Measurements from ENCODE around the gene PHLDB3. TPM values are rescaled to one million over a fixed set of nuclear protein-coding genes. Genes with fewer than 3 reads are reported as not detected.

PHLDB3 gene
- total RNA-seq, 1 experiment from 2014 or later: 36.7 TPM

DNA sequence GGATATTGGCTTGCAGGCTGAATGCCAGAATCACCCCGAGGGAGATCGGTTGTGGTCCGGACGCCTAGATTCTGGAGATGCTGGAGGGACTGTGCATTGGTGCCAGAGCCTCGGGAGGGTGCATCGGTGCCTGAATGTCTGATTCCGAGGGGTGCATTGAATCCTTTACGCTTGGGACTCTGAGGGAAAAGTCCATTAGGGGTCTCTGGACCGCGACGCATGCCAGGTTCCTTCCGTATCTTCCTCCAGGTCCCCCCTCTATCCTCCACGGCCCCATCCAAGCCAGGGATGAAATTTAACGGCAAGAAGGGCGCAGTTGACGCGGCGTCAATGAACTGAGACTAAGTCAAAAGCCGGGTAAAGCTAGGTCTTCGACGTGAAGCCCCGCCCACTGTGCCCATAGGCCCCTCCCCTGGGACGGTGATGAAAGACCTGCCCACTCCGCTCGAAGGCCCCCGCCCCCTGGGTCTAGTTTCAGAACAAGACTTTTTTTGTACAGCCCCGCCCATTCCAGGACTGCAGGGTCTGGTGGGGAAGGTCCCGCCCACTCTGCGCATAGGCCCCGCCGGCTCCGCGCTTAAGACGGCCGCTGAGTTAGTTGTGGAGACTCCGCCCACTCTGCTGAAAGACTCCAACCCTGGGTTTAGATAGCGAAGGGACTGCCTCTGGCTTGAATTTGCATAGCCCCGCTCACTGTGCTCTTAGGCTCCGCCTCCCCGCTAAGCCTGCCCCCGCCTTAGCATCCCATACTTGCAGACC lies 29.2 kb upstream of the PHLDB3 start:
- intact Hi-C loops (cut with micrococcal nuclease; ENCODE audit: unreplicated experiment): loop anchor here (5.0 kb wide), 1 partner anchor 264 kb away; no protein-coding TSS in a partner anchor
- TF ChIP-seq, protein P1, sequence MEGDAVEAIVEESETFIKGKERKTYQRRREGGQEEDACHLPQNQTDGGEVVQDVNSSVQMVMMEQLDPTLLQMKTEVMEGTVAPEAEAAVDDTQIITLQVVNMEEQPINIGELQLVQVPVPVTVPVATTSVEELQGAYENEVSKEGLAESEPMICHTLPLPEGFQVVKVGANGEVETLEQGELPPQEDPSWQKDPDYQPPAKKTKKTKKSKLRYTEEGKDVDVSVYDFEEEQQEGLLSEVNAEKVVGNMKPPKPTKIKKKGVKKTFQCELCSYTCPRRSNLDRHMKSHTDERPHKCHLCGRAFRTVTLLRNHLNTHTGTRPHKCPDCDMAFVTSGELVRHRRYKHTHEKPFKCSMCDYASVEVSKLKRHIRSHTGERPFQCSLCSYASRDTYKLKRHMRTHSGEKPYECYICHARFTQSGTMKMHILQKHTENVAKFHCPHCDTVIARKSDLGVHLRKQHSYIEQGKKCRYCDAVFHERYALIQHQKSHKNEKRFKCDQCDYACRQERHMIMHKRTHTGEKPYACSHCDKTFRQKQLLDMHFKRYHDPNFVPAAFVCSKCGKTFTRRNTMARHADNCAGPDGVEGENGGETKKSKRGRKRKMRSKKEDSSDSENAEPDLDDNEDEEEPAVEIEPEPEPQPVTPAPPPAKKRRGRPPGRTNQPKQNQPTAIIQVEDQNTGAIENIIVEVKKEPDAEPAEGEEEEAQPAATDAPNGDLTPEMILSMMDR (conservative IDR thresholded peaks at IDR 0.05): no peak
- no peak for TF ChIP-seq EZH2 (IDR thresholded peaks at IDR 0.05; ENCODE audit: low read depth)

DNA sequence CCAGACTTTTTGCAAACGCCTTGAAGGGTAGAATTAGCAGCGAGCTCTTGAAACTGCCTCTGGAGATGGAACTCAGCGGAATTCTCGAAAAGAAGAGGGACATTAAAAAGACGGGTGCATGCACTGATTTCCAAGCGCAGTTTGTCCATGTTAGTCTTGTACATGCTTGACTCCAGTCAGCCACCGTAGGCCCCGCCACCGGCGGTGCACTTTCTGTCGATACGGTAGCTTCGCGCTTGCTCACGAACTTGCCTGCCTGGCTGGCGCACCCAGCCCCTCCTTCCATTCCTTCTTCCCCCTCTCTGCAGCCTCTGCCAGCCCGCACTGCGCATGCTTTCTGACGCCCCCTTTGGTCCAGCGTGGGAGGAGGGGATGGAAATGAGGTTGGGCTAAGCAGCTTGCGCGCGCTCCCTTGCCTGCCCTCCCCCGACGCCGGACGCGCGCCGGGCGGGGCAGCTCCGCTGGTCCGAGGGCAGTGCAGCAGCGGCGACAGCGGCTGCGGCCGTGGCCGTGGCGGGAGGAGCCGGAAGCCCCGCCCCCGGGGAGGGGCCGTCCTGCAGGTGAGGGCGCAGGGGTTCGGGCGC lies 28.5 kb upstream of the PHLDB3 start, which contains the start of gene ZNF575:
ZNF575 (plus strand) TSS at position 227 of the 584 bp plus-strand sequence. CDS start 1,235 bp downstream, outside the sequence.
- H3K27ac ChIP-seq: peak within 1 kb of the TSS; percentile 54
- H4K20me1 ChIP-seq (ENCODE audit: insufficient read depth): no peaks in the 10 kb centered on the region
- H3K79me2 ChIP-seq (ENCODE audit: low read depth): no peaks in the 10 kb centered on the region
- ChIA-PET POLR2A (ENCODE audit: unreplicated experiment) (interaction anchor here (0.6 to 1.2 kb wide), 7 partner anchors 15 to 1645 kb away, joined by 3 to 10 read pairs (median 5); partner anchors contain the start of gene TRAPPC6A), CTCF (interaction anchor here (0.6 to 0.9 kb wide), 5 partner anchors 14 to 207 kb away, joined by 3 to 12 read pairs (median 4); no protein-coding TSS in a partner anchor)
- peak within 1 kb of the TSS; percentile 75 for H2AFZ ChIP-seq
- no peaks in the 10 kb centered on the region for H3K36me3 ChIP-seq (ENCODE audit: low read depth)
- H3K9me3 ChIP-seq (ENCODE audit: insufficient read depth, low read depth): no peaks in the 10 kb centered on the region
- no TSS peak for BruUV-seq (replicated peaks)
- H3K4me3 ChIP-seq: peak within 1 kb of the TSS; percentile 63
- TF ChIP-seq, protein P1 (conservative IDR thresholded peaks at IDR 0.05): no peak
- TF ChIP-seq EZH2 (IDR thresholded peaks at IDR 0.05; ENCODE audit: low read depth): no peak
- DNase-seq: peak; percentile 81 to 95
- peak within 1 kb of the TSS; percentile 84 for H3K4me2 ChIP-seq
- peaks cover 25% of the 10 kb centered on the region for H3K4me1 ChIP-seq (replicated peaks; ENCODE audit: insufficient read depth)
- H3F3A ChIP-seq (ENCODE audit: insufficient read depth, low read depth): peaks cover 59% of the 10 kb centered on the region
- intact Hi-C loops (cut with micrococcal nuclease; ENCODE audit: unreplicated experiment): loop anchor here (5.0 kb wide), 1 partner anchor 264 kb away; no protein-coding TSS in a partner anchor
- H3K9me2 ChIP-seq (ENCODE audit: insufficient read depth): no peaks in the 10 kb centered on the region
- no peaks in the 10 kb centered on the region for H3K27me3 ChIP-seq (ENCODE audit: insufficient read depth, low read depth)

More for the DNA sequence above, 29.2 kb upstream of the PHLDB3 start:
- Histone ChIP-seq H3K4me3 (peak overlapping the region; percentile 63), H3K9me3 (ENCODE audit: insufficient read depth, low read depth) (no peaks in the 10 kb centered on the region), H3K4me2 (peak overlapping the region; percentile 84), H2AFZ (peak overlapping the region; percentile 75), H4K20me1 (ENCODE audit: insufficient read depth) (no peaks in the 10 kb centered on the region), H3F3A (ENCODE audit: insufficient read depth, low read depth) (peaks cover 53% of the 10 kb centered on the region), H3K79me2 (ENCODE audit: low read depth) (no peaks in the 10 kb centered on the region), H3K9me2 (ENCODE audit: insufficient read depth) (no peaks in the 10 kb centered on the region), H3K27ac (peak overlapping the region; percentile 54), H3K36me3 (ENCODE audit: low read depth) (no peaks in the 10 kb centered on the region), H3K4me1 (replicated peaks; ENCODE audit: insufficient read depth) (peaks cover 23% of the 10 kb centered on the region), H3K27me3 (ENCODE audit: insufficient read depth, low read depth) (no peaks in the 10 kb centered on the region)
- DNase-seq: peak; percentile 95 to 97
- CTCF ChIA-PET: interaction anchor here (0.6 to 0.9 kb wide), 2 partner anchors 30 to 135 kb away, joined by 3 to 4 read pairs; no protein-coding TSS in a partner anchor
- POLR2A ChIA-PET (ENCODE audit: unreplicated experiment): interaction anchor here (0.6 to 1.2 kb wide), 3 partner anchors 65 to 1644 kb away, joined by 3 to 6 read pairs (median 3); partner anchors contain the start of gene TRAPPC6A
- TSS peak; percentile 20 for BruUV-seq (replicated peaks)

GRCh38 chr19:43532571-43532961 lies 28.0 kb upstream of the PHLDB3 start:
- ChIA-PET POLR2A (ENCODE audit: unreplicated experiment) (interaction anchor here (0.6 to 1.2 kb wide), 5 partner anchors 15 to 341 kb away, joined by 3 to 10 read pairs (median 6); no protein-coding TSS in a partner anchor), CTCF (interaction anchor here (0.6 to 0.9 kb wide), 4 partner anchors 13 to 208 kb away, joined by 3 to 12 read pairs (median 6); no protein-coding TSS in a partner anchor)
- Histone ChIP-seq H4K20me1 (ENCODE audit: insufficient read depth) (no peaks in the 10 kb centered on the region), H2AFZ (peak overlapping the region; percentile 72), H3K4me3 (peak overlapping the region; percentile 63), H3K4me1 (replicated peaks; ENCODE audit: insufficient read depth) (peaks cover 30% of the 10 kb centered on the region), H3K27me3 (ENCODE audit: insufficient read depth, low read depth) (no peaks in the 10 kb centered on the region), H3K79me2 (ENCODE audit: low read depth) (no peaks in the 10 kb centered on the region), H3K9me3 (ENCODE audit: insufficient read depth, low read depth) (no peaks in the 10 kb centered on the region), H3K36me3 (ENCODE audit: low read depth) (no peaks in the 10 kb centered on the region), H3K9me2 (ENCODE audit: insufficient read depth) (no peaks in the 10 kb centered on the region), H3F3A (ENCODE audit: insufficient read depth, low read depth) (peaks cover 64% of the 10 kb centered on the region), H3K4me2 (peak overlapping the region; percentile 84), H3K27ac (peak overlapping the region; percentile 54)
- TF ChIP-seq, protein P1 (conservative IDR thresholded peaks at IDR 0.05): no peak
- no peak for TF ChIP-seq EZH2 (IDR thresholded peaks at IDR 0.05; ENCODE audit: low read depth)
- intact Hi-C loops (cut with micrococcal nuclease; ENCODE audit: unreplicated experiment): loop anchor here (5.0 kb wide), 1 partner anchor 265 kb away; no protein-coding TSS in a partner anchor
- no TSS peak for BruUV-seq (replicated peaks)
- peak in 1 of 2 experiments; percentile 58 for DNase-seq
